Activated CD4-positive, alpha-beta T cell treated with anti-CD3 and anti-CD28 coated beads, Interleukin-2, amount 50 U/mL, for 4 hours (primary cell): ENCODE data around the gene MTCH1.
A peak's percentile ranks its signal among the peaks of the same experiment; 100 is the strongest.
"Not testable (repeated sequence)": the region's sequence is repeated elsewhere in the genome, so short reads cannot be mapped to it uniquely, and the experiment has no call there.

Source experiments
- DNase-seq, 2 experiments: peaks; one replicate each; pipeline ENCODE4 v3.0.0-alpha.2; 2020

The MTCH1 gene

DNA sequence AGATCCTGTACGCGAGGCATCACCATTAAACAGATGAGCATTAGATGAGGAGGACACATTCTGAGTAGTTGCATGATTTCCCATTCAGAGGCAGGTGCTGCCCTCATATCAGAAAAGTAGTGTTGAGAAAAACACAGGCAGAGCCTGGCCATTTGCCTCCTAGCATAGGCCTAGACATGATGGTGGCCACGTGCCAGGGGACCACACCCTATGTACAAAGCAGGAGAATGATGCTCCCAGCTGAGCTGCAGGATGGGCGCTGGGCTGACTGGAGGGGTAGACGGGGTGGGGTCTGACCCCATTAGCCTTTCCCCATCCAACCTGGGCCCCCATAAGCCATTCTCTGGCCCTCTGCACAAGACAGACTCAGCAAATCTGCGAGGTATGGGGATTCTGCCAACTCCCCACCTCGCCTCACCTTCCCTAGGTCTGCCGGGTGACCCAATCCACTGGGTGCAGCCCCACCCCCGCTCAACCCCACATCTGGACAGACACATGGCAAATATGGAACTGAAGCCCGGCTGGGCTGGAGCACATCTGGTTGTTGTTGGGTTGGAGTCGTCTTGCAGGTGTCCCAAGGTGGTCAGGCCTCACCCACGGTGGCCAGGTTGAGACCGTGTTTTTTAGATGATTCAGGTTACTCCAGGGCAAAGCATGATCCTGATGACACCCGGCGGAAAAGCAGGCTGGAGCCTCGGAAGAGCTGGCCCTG is 17.6 kb downstream of the MTCH1 start:
- DNase-seq, result no peak

DNA sequence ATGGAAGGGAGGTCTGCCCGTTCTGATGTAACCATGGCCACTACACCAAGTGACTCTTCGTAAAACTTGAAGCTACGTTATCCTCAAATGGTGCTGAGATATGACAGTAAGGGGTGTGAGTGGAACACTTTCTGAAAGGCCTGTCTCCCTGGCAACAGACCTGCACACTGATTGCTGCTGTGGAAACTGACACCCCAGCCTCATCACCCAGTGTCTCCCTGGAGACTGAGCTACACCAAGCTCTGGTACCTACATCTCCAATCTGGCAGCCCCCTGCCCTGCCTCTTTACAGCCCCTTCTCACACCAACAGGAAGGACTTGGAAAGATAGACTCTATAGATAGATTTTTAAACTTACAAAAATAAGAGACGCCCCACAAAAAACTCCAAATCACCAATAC is 18.2 kb downstream of the MTCH1 start:
- no peak for DNase-seq

DNA sequence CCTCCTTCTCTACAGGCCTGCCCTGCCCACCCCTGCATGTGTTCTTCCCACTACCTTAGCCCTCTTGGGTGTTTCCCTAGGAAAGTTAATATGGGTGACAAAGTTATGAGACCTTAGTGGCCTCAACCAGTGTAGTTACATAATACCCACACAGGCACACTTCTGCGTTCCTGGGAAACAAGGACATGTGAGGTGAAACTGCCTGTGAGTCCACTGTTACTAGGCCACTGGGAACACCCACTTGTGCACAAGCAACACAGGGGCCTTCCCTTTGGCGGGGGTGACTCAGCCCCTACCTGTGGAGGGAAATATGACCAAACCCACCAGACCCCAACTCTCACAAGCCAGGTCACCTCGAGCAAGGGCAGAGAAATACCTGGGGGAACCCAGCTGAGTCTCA is 18.7 kb downstream of the MTCH1 start:
- no peak for DNase-seq

DNA sequence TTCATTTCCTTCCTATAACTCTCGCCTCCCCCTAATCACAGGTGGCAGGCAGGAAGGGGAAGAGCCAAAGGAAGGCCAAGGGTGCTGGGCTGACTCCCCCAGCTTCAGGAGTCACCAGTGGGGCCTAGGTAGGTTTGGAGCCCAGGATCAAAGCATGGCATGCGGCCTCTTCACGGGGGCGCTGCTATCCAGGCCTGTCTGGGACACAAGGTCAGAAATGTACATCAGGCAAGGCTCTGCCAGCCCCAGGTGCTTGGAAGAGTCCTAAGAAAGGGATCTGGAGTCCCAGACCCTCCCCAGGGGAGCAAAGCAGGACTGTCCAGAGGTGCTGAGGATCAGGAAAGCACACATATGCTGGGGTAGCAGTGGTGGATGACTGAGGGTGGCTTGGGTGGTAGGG is 21.1 kb downstream of the MTCH1 start:
- no peak for DNase-seq

DNA sequence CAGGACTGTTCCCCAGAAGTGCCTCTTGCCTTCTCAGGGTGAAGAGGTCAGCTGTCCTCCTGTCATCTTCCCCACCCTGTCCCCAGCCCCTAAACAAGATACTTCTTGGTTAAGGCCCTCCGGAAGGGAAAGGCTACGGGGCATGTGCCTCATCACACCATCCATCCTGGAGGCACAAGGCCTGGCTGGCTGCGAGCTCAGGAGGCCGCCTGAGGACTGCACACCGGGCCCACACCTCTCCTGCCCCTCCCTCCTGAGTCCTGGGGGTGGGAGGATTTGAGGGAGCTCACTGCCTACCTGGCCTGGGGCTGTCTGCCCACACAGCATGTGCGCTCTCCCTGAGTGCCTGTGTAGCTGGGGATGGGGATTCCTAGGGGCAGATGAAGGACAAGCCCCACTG is 21.6 kb downstream of the MTCH1 start:
- DNase-seq, result no peak

DNA sequence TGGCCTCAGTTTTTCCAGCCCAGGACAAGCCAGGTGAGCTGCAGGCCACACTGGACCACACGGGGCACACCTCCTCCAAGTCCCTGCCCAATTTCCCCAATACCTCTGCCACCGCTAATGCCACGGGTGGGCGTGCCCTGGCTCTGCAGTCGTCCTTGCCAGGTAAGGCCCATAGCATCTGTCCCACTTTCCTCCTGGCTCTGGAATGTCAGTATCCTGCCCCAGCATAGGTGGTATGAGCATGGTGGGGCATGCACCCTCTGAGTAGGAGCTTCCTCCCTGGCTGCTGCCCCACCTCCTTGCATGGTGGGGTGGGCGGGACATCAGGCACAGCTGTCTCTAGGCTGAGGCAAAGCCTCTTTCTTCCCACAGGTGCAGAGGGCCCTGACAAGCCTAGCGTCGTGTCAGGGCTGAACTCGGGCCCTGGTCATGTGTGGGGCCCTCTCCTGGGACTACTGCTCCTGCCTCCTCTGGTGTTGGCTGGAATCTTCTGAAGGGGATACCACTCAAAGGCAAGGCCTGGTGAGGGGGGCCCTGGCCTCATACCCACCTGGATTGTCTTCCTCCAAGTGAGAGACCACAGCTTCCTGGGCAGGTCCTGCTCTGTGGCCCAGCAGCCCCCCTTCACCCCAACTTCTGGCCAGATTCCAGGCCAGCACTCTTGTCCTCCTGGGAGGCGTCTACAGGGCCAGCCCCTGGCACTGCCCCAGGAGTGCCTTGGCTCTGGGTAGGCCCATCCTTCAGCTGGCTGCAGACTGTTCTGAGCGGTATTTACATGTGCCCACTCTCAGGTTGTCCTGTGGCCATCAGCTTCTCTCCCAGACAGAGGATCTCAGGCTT is 22.3 kb downstream of the MTCH1 start:
- no peak for DNase-seq

DNA sequence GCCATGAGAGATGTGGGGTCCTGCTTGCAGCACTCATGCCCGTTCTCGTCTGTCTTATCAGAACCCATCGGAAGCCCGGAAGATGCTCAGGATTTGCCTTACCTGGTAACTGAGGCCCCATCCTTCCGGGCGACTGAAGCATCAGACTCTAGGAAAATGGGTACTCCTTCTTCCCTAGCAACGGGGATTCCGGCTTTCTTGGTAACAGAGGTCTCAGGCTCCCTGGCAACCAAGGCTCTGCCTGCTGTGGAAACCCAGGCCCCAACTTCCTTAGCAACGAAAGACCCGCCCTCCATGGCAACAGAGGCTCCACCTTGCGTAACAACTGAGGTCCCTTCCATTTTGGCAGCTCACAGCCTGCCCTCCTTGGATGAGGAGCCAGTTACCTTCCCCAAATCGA is 23.1 kb downstream of the MTCH1 start:
- peak; percentile 76 to 79 for DNase-seq

DNA sequence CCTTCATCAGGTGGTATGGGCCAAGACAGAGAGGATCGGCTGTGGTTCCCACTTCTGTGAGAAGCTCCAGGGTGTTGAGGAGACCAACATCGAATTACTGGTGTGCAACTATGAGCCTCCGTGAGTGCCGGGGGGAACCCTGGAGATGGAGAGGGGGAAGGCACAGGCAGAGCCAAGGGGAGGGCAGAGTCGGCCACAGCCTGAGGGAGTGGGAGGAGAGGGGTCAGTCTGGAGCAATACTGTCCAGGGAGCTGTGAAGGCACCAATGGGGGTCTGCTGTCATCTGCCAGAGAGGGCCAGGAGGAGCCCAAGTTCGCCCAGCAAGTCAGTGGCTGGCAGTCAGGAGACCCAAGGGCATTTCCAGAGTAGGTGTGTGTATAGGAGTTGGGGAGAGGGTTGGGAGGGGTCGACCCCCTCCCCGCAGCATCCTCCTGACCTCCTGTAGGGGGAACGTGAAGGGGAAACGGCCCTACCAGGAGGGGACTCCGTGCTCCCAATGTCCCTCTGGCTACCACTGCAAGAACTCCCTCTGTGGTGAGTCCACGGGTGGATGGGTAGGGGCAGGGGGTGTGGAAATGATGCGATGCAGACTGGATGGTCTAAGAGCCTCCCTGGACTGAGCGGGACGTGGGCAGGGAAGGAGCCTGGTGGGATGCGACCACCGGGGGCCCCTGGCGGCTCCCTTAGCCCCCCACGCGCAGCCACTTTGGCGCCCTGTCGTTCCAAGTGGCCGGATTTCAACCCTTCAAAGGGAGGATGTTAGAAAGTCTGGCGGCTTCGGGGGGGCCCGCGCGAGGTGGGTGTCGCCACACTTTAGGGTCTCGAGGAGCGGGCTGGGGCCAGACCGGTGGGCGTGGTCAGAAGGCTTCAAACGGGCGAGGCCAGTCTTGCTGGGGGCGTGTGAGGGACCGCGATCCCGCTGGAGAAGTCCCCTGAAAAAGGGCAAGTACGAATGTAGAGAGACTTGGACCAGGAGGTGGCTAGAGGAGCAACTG is 24.3 kb downstream of the MTCH1 start:
- no peak for DNase-seq

DNA sequence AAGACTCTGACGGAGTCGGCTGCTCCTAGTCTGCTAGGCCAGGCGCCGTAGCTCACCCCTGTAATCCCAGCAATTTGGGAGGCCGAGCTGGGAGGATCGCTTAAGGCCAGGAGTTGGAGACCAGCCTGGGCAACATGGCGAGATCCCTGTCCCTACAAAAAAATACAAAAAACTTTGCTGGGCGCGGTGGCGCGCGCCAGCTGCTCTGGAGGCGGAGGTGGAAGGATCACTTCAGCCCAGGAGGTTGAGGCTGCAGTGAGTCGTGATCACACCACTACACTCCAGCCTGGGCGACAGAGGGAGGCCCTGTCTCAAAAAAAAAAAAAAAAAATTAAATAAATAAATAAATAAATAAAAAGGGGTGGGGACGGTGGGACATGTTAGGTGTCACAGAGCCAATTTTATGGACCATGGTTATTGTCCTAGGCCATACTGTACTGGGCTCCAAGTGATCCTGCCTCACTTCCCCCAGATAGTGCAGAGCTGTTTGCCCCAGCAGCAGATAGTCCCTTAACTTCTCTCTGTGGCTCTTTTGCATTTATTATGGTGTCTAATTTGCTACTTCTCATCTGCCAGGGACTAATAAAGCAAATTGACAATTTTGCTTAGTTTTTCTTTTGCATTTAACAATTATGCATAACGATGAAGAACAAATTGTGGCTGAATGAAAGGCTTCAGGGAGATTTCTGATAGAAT is 26.3 kb downstream of the MTCH1 start:
- no peak for DNase-seq

DNA sequence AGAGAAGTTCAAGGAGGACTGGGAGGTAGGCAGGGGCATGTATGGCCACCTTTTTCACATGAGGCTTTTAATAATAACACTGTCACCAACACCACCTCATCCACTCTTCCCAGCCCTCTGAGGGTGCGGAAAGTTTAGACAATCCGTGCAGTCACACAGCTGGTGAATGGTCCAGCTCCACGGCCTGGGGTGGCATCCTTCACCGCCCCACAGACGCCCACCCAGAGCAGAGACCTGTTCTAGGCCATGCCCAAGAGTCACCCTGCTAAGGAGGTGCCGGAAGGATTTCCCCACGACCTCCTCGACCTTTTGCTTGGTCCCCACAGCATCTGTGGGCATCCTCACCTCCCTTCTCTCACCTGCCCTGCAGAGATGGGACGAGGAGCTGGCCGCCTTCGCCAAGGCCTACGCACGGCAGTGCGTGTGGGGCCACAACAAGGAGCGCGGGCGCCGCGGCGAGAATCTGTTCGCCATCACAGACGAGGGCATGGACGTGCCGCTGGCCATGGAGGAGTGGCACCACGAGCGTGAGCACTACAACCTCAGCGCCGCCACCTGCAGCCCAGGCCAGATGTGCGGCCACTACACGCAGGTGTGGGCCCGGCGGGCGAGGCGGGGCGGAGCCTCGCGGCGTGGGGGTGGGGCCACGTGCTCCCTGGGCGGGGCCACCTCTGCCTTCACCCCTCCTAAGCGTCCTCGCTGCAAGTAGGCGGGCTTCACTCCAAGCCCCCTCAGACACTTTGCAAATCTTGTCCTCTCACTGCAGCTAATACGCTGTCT is 27.0 kb downstream of the MTCH1 start:
- no peak for DNase-seq

DNA sequence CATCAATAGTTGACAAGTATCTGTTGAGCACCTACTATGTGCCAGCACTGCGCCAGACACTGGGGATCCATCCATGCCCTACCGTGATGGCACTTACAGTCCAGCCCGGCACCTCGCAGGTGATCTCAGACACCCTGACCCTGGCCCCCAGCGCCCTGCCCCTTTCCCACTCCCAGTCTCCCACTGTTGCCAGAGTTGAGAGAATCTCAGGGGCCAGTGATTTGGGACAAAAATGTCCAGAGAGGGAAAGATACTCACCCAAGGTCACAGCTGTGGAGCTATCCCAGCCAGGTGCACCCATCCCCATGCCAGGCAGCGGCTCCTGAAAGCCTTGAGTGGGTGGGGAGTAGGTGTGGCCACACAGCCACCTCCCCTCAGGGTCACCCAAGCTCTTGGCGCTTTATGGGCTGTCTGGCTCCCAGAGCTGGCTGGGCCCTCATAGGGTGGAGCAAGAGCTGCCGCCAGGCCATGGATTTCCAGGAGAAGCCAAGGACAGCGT is 28.2 kb downstream of the MTCH1 start:
- no peak for DNase-seq

DNA sequence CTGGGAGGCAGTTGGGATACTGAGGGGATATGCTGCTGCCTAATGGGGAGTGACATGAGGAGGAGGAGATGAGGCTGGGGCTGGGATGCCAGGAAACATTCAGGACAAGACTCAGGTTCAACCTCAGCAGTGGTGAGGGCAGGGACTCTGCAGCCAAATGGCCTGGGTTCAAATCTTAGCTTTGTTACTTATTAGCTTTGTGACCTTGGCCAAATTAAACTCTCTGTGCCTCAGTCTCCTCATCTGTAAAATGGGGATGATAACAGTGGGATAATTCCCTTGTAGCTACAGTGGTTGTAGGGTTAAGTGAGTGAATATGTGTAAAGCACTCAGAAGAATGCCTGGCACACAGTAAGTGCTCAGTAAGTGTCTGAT is 29.6 kb downstream of the MTCH1 start:
- no peak for DNase-seq

DNA sequence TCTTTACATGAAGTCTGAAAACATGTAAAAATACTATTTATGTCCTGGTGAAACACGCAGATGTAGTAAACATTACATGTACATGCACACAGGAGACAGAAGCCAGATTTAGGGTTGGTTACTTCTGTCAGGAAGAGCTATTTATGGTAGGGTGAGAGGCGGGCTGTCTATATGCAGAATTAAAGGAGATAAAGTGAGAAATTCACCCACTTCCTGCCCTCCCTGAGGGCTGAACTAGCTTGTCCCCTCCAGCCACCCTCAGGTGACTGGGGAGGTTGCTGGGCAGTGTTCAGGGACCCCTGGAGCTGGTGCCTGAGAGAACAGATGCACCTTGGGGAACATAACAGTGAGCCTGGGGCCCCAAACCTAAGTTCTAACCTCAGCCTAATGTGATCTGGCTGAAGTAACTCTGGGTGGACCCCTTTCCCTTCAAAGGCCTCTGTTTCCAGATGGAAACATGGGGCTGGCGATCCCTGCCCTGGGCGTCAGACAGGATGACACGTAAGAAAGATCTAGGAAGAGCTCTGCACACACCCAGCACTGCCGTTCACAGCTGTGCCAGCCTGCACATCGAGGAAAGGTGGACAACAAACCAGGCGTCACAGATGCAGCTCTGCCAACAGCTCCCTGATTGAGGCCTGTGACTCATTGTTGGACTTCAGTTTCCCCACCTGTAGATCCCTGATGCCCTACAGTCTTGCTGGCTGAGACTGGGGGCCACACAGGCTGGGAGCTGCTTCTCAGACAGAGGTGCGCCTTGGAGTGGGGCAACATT is 30.1 kb downstream of the MTCH1 start:
- DNase-seq, result no peak

DNA sequence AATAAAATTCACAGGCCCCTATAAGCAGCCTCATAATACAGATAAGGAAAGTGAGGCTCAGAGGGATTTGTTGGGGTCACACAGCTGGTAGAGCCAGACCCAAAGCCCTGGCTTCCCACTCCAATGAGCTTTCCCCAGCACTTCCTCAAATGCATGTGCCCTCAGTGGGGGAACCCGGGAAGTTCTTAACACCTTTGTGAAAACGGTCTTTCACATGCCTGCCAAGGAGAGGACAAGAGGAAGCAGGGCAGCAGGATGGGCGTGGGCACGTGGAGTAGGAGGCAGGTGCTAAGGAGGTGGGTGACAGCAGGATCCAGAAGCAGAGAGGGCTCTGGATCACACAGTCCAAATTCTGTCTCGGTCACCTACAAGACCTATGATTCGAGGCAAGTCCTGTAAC is 30.9 kb downstream of the MTCH1 start:
- no peak for DNase-seq

DNA sequence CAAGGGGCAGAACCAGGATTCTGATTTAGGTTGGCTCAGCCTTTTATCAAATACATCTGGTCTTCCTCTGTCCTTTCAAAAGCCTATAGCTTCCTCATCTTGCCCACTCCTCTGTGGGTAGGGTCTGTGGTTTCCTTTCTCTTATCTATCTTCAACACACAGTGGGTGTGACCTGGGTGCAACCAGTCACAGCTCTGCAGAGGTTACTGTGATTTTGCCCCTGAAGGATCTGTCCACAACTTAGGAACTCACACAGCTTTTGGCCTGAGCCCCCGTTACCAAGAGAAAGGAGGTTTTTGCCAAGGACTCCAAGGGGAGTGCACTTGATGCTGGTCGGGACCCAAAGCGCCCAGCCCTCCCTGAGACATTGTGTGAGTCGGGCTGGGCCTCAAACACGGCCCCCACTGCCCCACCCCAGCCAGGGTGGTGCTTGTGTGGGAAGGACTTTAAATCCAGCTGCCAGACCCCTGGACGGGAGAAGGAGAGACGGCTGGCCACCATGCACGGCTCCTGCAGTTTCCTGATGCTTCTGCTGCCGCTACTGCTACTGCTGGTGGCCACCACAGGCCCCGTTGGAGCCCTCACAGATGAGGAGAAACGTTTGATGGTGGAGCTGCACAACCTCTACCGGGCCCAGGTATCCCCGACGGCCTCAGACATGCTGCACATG is 31.6 kb downstream of the MTCH1 start, which contains the start of gene PI16:
TSS of gene PI16 (plus strand) at position 477 of the 670 bp plus-strand sequence. CDS start at position 500, 23 bp downstream.
- no peak for DNase-seq

DNA sequence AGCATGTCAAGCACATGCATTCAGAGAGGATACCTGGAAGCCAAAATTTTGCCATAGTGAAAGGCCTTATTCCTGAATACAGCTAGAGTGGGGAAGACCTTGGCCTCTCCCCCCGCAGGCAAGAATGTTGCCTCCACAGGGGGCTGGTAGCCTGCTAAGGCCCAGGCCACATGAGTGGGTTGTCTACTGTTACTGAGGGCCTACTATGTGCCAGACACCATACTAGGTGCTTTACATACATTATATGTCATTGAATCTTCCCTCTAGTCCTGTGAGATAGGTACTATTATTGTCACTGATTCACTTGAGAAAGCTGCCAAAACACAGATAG is 32.1 kb downstream of the MTCH1 start:
- DNase-seq, result no peak

DNA sequence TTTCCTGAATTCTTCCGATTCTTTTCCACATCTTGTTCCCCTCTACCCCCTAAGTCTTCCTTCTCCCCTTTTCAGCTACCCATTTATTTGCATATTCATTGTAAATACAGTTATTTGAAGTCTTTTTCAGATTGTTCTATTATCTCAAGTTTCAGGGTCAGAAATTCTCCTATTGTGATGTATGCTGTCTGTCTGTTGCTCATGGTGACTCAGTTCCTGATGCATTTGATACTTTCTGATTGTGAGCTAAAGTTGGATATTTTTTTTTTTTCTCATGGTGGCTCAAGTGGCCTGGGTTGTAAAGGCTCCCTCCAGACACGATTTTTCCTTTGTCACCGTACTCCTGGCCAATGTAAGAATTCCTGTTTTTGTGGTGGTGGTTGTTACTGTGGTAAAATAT is 36.4 kb downstream of the MTCH1 start:
- no peak for DNase-seq

DNA sequence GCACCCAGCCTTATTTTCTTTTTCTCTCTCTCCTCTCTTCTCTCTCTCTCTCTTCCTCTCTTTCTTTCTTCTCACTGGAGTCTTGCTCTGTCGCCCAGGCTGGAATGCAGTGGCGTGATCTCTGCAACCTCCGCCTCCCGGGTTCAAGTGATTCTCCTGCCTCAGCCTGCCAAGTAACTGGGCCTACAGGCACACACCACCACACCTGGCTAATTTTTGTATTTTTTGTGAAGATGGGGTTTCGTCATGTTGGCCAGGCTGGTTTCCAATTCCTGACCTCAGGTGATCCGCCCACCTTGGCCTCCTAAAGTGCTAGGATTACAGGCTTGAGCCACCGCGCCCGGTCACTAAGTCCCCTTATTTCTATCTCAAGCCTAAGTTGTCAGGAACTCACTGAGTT is 36.9 kb downstream of the MTCH1 start:
- DNase-seq, result not testable (repeated sequence)

DNA sequence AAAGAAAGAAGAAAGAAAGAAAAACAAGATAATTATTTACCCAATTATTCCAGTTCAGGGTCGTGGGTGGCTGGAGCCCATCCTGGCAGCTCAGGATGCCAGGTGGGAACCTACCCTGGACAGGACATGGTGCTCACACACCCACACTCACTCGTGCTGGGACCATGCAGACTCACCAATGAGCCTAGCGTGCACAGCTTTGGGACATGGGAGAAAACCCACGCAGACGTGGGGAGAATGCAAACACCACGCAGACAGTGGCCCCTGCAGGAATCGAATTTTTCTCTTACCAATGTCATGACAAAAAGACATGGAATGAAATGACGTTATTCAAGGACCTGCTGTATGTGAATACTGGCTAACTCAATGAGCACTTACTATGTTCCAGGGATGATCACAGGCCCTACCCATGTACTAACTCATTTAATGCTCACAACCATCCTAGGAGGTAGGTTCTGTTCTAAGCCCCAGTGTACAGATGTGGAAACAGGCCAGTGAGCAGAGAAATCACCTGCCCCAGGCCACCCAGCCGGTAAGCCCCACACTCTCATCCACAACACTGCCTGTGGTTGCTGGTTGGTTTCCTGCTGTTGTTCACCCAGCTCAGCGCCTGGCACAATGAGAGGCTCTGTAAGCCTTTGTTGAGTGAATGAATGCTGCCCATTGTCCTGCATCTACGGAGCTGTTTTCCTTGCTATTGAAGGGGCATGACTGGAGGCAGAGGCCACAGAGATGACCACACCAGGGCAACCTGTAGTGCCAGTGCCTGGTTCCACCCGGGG is 38.2 kb downstream of the MTCH1 start:
- DNase-seq, result peak; percentile 23 to 25
